HCT116 (cell line): ENCODE results near the gene FAIM2. TPM values are rescaled to one million over a fixed set of nuclear protein-coding genes. Genes with fewer than 3 reads are reported as not detected.

ENCODE experiments used
- ATAC-seq: fragments of 200-7000 bp; cut with Tn5 transposase; 2 replicates; pipeline ENCODE4 v1.9.1; 2020; ENCODE audit warnings: mild to moderate bottlenecking, moderate library complexity
- BruUV-seq: library from RNA; stranded (reverse); fragments of 400-500 nt; replicated peaks from 2 replicates; lab custom pipeline; 2021; lab: Mats Ljungman, UMichigan
- CTCF ChIA-PET: fragments of 300-600 bp; sonication (Branson Sonifier 250); formaldehyde crosslinking; loops from one replicate; lab custom pipeline; 2021; ENCODE audit warnings: antibody characterized with exemption; lab: Charles Lee
- POLR2A ChIA-PET: fragments of 300-600, 350-600 bp; sonication (Branson Sonifier 250); formaldehyde crosslinking; loops from one replicate; lab custom pipeline; 2021; ENCODE audit warnings: antibody characterized with exemption; lab: Charles Lee
- RAD21 ChIA-PET, 2 experiments: fragments of 300-600 bp; sonication (Branson Sonifier 250); formaldehyde crosslinking; loops; one replicate each; lab custom pipeline; 2023; ENCODE audit warnings: low total read pairs in 2 of 2; ENCODE audit not compliant: uncharacterized antibody in 2 of 2, unreplicated experiment in 2 of 2, low non-redundant PET in 1 of 2; lab: Charles Lee
- DNase-seq: peaks from one replicate; pipeline ENCODE4 v3.0.0-alpha.2; 2010; ENCODE audit warnings: low read depth, low spot score
- H2AFZ ChIP-seq: fragments of 200-600 bp; shearing (Covaris generic), sonication (generic); 2 replicates; pipeline ENCODE4 v1.6.1; 2017; ENCODE audit warnings: low read depth, mixed run types, mixed read lengths, antibody characterized with exemption, low read length; ENCODE audit not compliant: poor library complexity, severe bottlenecking
- H3K27ac ChIP-seq: 2 replicates; pipeline ENCODE4 v1.5.1; 2012; ENCODE audit warnings: low read depth, low read length
- H3K27me3 ChIP-seq: fragments of 200-600 bp; sonication (generic); 2 replicates; pipeline ENCODE4 v1.6.1; 2016; ENCODE audit warnings: mixed run types, low read length, mixed read lengths; ENCODE audit not compliant: insufficient read depth
- H3K36me3 ChIP-seq, 2 experiments: fragments of 200-500 bp in 1 of 2; fragments of 200-600 bp in 1 of 2; sonication (Bioruptor generic) in 1 of 2; sonication (generic) in 1 of 2; 2 replicates each; pipeline versions ENCODE4 v1.5.1 to v1.6.1; 2014 to 2016; ENCODE audit warnings: low read length in 2 of 2, inconsistent platforms in 1 of 2, mixed read lengths in 1 of 2, mixed run types in 1 of 2; ENCODE audit not compliant: insufficient read depth in 2 of 2, control insufficient read depth in 1 of 2
- H3K4me1 ChIP-seq, 2 experiments: fragments of 200-600 bp in 1 of 2; sonication (generic) in 1 of 2; 2 replicates each; pipeline versions ENCODE4 v1.5.1 to v1.6.1; 2012 to 2017; ENCODE audit warnings: low read length in 2 of 2, inconsistent platforms in 1 of 2, mild to moderate bottlenecking in 1 of 2, mixed read lengths in 1 of 2, mixed run types in 1 of 2, moderate library complexity in 1 of 2; ENCODE audit not compliant: insufficient read depth in 2 of 2, control insufficient read depth in 1 of 2
- H3K4me2 ChIP-seq: fragments of 200-600 bp; sonication (generic); 2 replicates; pipeline ENCODE4 v1.6.1; 2017; ENCODE audit warnings: mixed run types, low read length, mixed read lengths
- H3K4me3 ChIP-seq, 2 experiments: fragments of 200-600 bp in 1 of 2; sonication (generic) in 1 of 2; replicated peaks in 1 of 2; 2 replicates each; pipeline ENCODE4 v1.5.1; 2011 to 2016; ENCODE audit warnings: low read length in 2 of 2, control low read depth in 1 of 2, low read depth in 1 of 2, mild to moderate bottlenecking in 1 of 2, mixed read lengths in 1 of 2, mixed run types in 1 of 2
- H3K79me2 ChIP-seq: fragments of 200-600 bp; sonication (generic); 2 replicates; pipeline ENCODE4 v1.6.1; 2017; ENCODE audit warnings: mild to moderate bottlenecking, mixed run types, low read length, moderate library complexity, mixed read lengths; ENCODE audit not compliant: insufficient read depth
- H3K9ac ChIP-seq: fragments of 200-600 bp; sonication (generic); 2 replicates; pipeline ENCODE4 v1.6.1; 2016; ENCODE audit warnings: low read length, mixed read lengths
- H3K9me2 ChIP-seq: fragments of 200-600 bp; sonication (generic), shearing (Covaris generic); 2 replicates; pipeline ENCODE4 v1.6.1; 2017; ENCODE audit warnings: mixed run types, mild to moderate bottlenecking, moderate library complexity; ENCODE audit not compliant: insufficient read depth
- H3K9me3 ChIP-seq, 2 experiments: fragments of 200-500 bp in 1 of 2; fragments of 200-600 bp in 1 of 2; sonication (Bioruptor generic) in 1 of 2; sonication (generic) in 1 of 2; 2 replicates each; pipeline ENCODE4 v1.6.1; 2014 to 2017; ENCODE audit warnings: low read length in 2 of 2, mixed read lengths in 2 of 2, inconsistent platforms in 1 of 2, low read depth in 1 of 2, mild to moderate bottlenecking in 1 of 2, mixed run types in 1 of 2, moderate library complexity in 1 of 2; ENCODE audit not compliant: control insufficient read depth in 1 of 2, insufficient read depth in 1 of 2
- H4K20me1 ChIP-seq: fragments of 200-600 bp; sonication (generic), shearing (Covaris generic); 2 replicates; pipeline ENCODE4 v1.6.1; 2017; ENCODE audit warnings: mixed run types, mild to moderate bottlenecking, moderate library complexity; ENCODE audit not compliant: insufficient read depth
- CEBPB ChIP-seq: IDR thresholded peaks from 2 replicates; pipeline ENCODE4 v1.6.1; 2012; ENCODE audit warnings: low read depth
- EGR1 ChIP-seq: IDR thresholded peaks from 2 replicates; pipeline ENCODE4 v1.6.1; 2012; ENCODE audit warnings: low read depth
- ELF1 ChIP-seq: IDR thresholded peaks from 2 replicates; pipeline ENCODE4 v1.6.1; 2012; ENCODE audit warnings: low read depth, borderline replicate concordance
- EZH2 ChIP-seq: fragments of 200-600 bp; sonication (generic); IDR thresholded peaks from 2 replicates; pipeline ENCODE4 v1.6.1; 2017; ENCODE audit warnings: antibody characterized with exemption, mixed run types
- EZH2phosphoT487 ChIP-seq: fragments of 200-600 bp; IDR thresholded peaks from 2 replicates; pipeline ENCODE4 v1.6.1; 2018; ENCODE audit warnings: antibody characterized with exemption, borderline replicate concordance
- SP1 ChIP-seq: IDR thresholded peaks from 2 replicates; pipeline ENCODE4 v1.6.1; 2012; ENCODE audit warnings: low read depth
- SRF ChIP-seq: IDR thresholded peaks from 2 replicates; pipeline ENCODE4 v1.6.1; 2012; ENCODE audit warnings: low read depth
- TCF7L2 ChIP-seq: IDR thresholded peaks from 2 replicates; pipeline ENCODE4 v1.7.0; 2011; ENCODE audit warnings: borderline replicate concordance, inconsistent platforms; ENCODE audit not compliant: insufficient read depth, insufficient read length; ENCODE audit errors: extremely low read depth
- YY1 ChIP-seq: IDR thresholded peaks from 2 replicates; pipeline ENCODE4 v1.6.1; 2011; ENCODE audit warnings: low read length, low read depth, moderate library complexity, mild to moderate bottlenecking; ENCODE audit not compliant: insufficient replicate concordance; ENCODE audit errors: extremely low read depth
- ZFX ChIP-seq: fragments of 450-650 bp; IDR thresholded peaks from 2 replicates; pipeline ENCODE4 v1.6.1; 2017
- intact Hi-C: fragments of 100-400 bp; cut with micrococcal nuclease; formaldehyde crosslinking; loops from 2 replicates; pipeline ENCODE4 v1.10.0; 2022
- total RNA-seq: library from RNA; stranded (reverse); gene quantifications from one replicate; pipeline ENCODE4 v1.2.1, GENCODE V29; 2021; ENCODE audit not compliant: unreplicated experiment
- TF ChIP-seq, protein P1 (sequence below): IDR thresholded peaks from 2 replicates; pipeline ENCODE4 v1.6.1; 2012
- TF ChIP-seq, protein P2 (sequence below): IDR thresholded peaks from 2 replicates; pipeline ENCODE4 v1.6.1; 2012
- TF ChIP-seq, protein P3 (sequence below): IDR thresholded peaks from 2 replicates; pipeline ENCODE4 v1.6.1; 2012; ENCODE audit warnings: low read depth

The FAIM2 gene
- total RNA-seq, 1 experiment from 2014 or later = not detected

DNA sequence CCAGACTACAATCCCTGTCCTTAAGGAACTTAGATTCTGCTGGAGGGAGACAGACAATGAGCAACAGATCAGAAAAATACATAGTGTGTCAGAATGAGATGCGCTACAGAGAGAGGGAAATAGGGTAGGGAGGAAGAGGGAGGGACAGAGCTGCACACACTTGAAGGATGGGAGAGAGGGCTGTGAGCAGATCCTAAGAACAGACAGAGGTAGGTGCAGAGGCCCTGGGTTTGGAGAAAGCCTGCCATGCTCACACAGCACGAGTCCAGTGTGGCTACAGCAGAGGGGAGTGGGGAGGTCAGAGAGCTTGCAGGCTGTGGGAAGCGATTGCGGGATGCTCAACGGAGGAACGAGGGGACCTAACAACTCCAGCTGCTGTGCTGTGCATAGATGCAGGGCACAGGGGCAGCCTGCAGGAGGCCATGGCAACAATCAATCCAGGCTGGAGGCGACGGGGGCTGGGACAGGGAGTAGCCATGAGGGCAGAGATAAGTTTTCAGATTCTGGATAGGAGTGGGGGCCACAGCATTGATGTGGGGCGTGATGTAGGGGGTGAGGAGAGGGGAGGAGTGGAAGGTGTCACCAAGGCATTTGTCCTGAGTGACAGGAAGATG is 20.7 kb downstream of the FAIM2 start:
- DNase-seq (no peak), ATAC-seq (no peak)
- Histone ChIP-seq H3K4me1 (no peaks in the 10 kb centered on the region), H3K9me3 (peaks cover 0 to 6% of the 10 kb centered on the region in 2 experiments; a peak in 1 of 4 replicates), H3K27me3 (peaks cover 10% of the 10 kb centered on the region), H3K36me3 (no peaks in the 10 kb centered on the region), H3K4me2 (no peak overlapping the region), H3K9me2 (no peaks in the 10 kb centered on the region), H4K20me1 (no peaks in the 10 kb centered on the region), H3K27ac (no peak overlapping the region), H3K79me2 (no peaks in the 10 kb centered on the region), H3K9ac (no peak overlapping the region), H2AFZ (no peak overlapping the region), H3K4me3 (no peak overlapping the region)
- TF ChIP-seq EZH2 = no peak
- TF ChIP-seq TCF7L2 = no peak
- no TSS peak for BruUV-seq
- CTCF ChIA-PET = no interaction called here
- RAD21 ChIA-PET = no interaction called here
- POLR2A ChIA-PET = no interaction called here
- intact Hi-C loops = no loop called here

DNA sequence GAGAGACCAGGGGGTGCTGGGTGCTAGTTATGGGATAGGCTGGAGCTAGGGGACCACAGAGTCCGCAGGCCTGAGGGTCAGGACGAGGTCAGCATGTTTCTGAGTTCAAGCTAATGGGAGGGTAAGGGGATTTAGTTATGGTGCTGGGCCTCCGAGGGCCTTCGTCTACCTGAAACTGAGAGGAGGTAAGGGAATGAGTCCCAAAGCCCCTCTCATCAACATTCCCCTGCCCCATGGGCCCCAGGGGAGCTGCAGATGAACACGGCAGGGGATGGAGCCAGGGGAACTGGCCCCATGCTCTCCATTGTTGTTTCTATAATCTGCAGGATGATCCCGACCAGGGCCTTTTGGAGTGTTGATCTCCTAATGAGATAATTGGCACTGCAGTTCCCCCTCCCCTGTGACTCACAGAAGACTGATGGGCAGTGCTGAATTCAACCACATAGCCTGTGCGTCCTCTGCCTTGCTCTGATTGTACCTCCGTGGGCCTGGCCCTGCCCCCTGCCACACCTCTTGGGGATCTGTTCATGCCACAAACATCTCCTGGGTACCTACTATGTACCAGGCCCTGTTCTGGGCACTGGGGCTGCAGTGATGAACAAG is 21.4 kb downstream of the FAIM2 start:
- POLR2A ChIA-PET = no interaction called here
- H3K4me3 ChIP-seq = no peak overlapping the region
- CTCF ChIA-PET = no interaction called here
- H3K27me3 ChIP-seq = peaks cover 10% of the 10 kb centered on the region
- no peaks in the 10 kb centered on the region for H3K79me2 ChIP-seq
- H3K4me1 ChIP-seq = no peaks in the 10 kb centered on the region
- BruUV-seq = no TSS peak
- H3K4me2 ChIP-seq = no peak overlapping the region
- intact Hi-C loops = no loop called here
- H2AFZ ChIP-seq = no peak overlapping the region
- ATAC-seq (0 out of 2 replicates have a peak, but pooled peaks have one; percentile 46), DNase-seq (no peak)
- peaks cover 0 to 10% of the 10 kb centered on the region in 2 experiments; a peak in 1 of 4 replicates for H3K9me3 ChIP-seq
- RAD21 ChIA-PET = no interaction called here
- no peak overlapping the region for H3K9ac ChIP-seq
- H3K36me3 ChIP-seq = no peaks in the 10 kb centered on the region
- H4K20me1 ChIP-seq = no peaks in the 10 kb centered on the region
- no peak overlapping the region for H3K27ac ChIP-seq
- no peaks in the 10 kb centered on the region for H3K9me2 ChIP-seq
- TF ChIP-seq ELF1 (no peak), CEBPB (no peak), SP1 (no peak), TCF7L2 (no peak), EGR1 (no peak), EZH2phosphoT487 (no peak), YY1 (no peak), ZFX (no peak), SRF (no peak)
- TF ChIP-seq, protein P1, sequence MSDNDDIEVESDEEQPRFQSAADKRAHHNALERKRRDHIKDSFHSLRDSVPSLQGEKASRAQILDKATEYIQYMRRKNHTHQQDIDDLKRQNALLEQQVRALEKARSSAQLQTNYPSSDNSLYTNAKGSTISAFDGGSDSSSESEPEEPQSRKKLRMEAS = no peak
- TF ChIP-seq, protein P2, sequence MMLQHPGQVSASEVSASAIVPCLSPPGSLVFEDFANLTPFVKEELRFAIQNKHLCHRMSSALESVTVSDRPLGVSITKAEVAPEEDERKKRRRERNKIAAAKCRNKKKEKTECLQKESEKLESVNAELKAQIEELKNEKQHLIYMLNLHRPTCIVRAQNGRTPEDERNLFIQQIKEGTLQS = no peak
- TF ChIP-seq, protein P3, sequence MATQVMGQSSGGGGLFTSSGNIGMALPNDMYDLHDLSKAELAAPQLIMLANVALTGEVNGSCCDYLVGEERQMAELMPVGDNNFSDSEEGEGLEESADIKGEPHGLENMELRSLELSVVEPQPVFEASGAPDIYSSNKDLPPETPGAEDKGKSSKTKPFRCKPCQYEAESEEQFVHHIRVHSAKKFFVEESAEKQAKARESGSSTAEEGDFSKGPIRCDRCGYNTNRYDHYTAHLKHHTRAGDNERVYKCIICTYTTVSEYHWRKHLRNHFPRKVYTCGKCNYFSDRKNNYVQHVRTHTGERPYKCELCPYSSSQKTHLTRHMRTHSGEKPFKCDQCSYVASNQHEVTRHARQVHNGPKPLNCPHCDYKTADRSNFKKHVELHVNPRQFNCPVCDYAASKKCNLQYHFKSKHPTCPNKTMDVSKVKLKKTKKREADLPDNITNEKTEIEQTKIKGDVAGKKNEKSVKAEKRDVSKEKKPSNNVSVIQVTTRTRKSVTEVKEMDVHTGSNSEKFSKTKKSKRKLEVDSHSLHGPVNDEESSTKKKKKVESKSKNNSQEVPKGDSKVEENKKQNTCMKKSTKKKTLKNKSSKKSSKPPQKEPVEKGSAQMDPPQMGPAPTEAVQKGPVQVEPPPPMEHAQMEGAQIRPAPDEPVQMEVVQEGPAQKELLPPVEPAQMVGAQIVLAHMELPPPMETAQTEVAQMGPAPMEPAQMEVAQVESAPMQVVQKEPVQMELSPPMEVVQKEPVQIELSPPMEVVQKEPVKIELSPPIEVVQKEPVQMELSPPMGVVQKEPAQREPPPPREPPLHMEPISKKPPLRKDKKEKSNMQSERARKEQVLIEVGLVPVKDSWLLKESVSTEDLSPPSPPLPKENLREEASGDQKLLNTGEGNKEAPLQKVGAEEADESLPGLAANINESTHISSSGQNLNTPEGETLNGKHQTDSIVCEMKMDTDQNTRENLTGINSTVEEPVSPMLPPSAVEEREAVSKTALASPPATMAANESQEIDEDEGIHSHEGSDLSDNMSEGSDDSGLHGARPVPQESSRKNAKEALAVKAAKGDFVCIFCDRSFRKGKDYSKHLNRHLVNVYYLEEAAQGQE = no peak
